Measurements from ENCODE around the gene NSMF.

The NSMF gene

DNA sequence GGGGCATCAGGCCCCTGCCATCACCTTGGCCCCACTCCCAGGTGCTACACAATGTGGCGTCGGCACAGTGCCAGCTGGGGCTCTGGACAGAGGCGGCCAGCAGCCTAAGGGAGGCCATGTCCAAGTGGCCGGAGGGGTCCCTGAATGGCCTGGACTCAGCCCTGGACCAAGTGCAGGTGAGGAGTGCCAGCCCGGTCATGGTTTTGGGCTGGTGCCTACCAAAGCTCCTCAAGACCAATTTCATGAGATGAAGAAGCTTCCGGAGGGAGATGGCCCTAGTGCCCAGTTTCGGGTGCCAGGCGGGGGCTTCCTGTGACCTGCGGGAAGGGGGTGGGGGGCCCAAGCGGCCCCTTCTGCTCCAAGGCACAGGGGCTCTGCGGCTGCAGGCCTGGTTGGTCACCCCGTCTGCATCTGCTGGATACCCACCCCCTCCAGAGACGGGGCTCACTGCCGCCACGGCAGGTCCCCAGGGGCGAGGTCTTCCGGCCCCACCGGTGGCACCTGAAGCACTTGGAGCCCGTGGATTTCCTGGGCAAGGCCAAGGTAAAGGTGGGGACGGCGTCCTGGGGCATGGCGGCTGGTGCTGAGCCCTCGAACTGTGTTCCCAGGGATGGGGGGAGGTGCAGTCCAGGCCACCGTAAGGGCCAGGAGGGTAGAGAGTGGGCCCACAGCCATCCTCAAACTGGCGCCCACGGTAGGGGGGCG, 30.1 kb downstream of the NSMF start:
- no peaks in the 10 kb centered on the region for H3K27me3 ChIP-seq (ENCODE audit: control insufficient read depth in 1 of 2, insufficient read depth in 2 of 2, low read length in 2 of 2)
- H3K9ac ChIP-seq (ENCODE audit: low read depth in 1 of 2, low read length in 2 of 2): no peak overlapping the region
- no peaks in the 10 kb centered on the region for H3K36me3 ChIP-seq (ENCODE audit: control insufficient read depth in 1 of 2, insufficient read depth in 2 of 2, low read length in 2 of 2)
- H3K27ac ChIP-seq (ENCODE audit: low read depth, low read length): no peak overlapping the region
- H3K4me3 ChIP-seq (ENCODE audit: low read depth in 1 of 2, low read length in 2 of 2): no peak overlapping the region
- H3K9me3 ChIP-seq (ENCODE audit: control insufficient read depth in 1 of 2, low read length in 2 of 2): no peaks in the 10 kb centered on the region
- H3K4me1 ChIP-seq (ENCODE audit: control insufficient read depth in 1 of 2, insufficient read depth in 2 of 2, low read length in 2 of 2): peaks cover 18 to 22% of the 10 kb centered on the region in 2 donors

DNA sequence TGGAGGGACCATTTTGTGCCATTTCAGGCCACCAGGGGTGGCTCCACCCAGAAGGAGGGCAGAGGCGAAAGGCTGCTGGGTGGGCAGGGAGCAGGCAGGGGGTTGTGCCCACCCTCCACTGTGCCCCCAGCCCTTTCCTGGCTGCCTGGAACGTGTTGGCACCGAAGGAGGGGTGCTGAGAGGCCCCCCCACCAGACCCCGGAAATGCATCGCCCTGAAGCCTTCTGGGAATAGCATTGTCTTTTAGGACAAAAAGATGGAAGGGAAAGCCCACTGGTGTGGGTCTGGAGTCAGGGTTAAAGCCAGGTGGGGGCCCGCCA, 30.9 kb downstream of the NSMF start:
- Histone ChIP-seq H3K27me3 (ENCODE audit: control insufficient read depth in 1 of 2, insufficient read depth in 2 of 2, low read length in 2 of 2) (no peaks in the 10 kb centered on the region), H3K4me1 (ENCODE audit: control insufficient read depth in 1 of 2, insufficient read depth in 2 of 2, low read length in 2 of 2) (peaks cover 18 to 23% of the 10 kb centered on the region in 2 donors), H3K27ac (ENCODE audit: low read depth, low read length) (no peak overlapping the region), H3K9ac (ENCODE audit: low read depth in 1 of 2, low read length in 2 of 2) (no peak overlapping the region), H3K4me3 (ENCODE audit: low read depth in 1 of 2, low read length in 2 of 2) (no peak overlapping the region), H3K9me3 (ENCODE audit: control insufficient read depth in 1 of 2, low read length in 2 of 2) (no peaks in the 10 kb centered on the region), H3K36me3 (ENCODE audit: control insufficient read depth in 1 of 2, insufficient read depth in 2 of 2, low read length in 2 of 2) (no peaks in the 10 kb centered on the region)

DNA sequence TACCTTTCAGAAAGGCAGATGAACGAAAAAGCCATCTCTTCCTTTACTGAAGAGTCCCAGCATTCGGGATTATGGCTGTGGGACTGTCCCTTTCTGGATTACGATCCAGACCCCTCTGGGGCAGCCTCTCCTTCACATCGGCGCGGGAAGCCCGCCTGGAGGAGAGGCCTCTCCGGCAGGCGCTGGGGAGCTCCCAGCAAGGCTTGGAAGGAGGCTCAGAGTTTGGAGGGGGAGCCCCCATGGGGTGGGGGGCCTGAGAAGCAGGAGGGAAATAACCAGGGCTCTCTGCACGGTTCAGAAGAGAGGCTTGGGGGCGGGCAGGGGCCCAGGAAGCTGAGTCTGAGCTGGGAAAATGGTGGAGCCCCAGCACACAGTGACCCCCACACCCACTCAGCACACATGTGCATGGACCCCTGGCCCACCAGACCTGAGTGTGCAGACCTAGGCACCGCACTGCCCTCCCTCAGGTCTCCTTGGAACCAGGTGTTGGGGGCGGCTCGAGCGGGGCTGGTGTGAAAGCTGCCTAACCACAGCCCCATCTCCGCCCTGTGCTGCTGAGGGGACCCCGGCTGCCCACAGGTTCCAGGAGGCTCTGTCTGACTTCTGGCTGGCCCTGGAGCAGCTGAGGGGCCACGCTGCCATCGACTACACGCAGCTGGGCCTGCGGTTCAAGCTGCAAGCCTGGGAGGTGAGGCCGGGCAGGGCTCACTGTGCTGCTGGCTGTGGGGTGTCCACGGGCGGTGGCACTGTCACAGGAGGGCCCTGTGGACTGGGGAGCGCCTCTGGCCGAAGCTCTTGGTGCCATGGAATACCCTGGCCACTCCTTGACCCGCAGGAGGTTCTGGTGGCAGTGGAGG, 31.5 kb downstream of the NSMF start:
- Histone ChIP-seq H3K27me3 (ENCODE audit: control insufficient read depth in 1 of 2, insufficient read depth in 2 of 2, low read length in 2 of 2) (no peaks in the 10 kb centered on the region), H3K9me3 (ENCODE audit: control insufficient read depth in 1 of 2, low read length in 2 of 2) (no peaks in the 10 kb centered on the region), H3K9ac (ENCODE audit: low read depth in 1 of 2, low read length in 2 of 2) (no peak overlapping the region), H3K27ac (ENCODE audit: low read depth, low read length) (no peak overlapping the region), H3K4me1 (ENCODE audit: control insufficient read depth in 1 of 2, insufficient read depth in 2 of 2, low read length in 2 of 2) (peaks cover 18 to 23% of the 10 kb centered on the region in 2 donors), H3K36me3 (ENCODE audit: control insufficient read depth in 1 of 2, insufficient read depth in 2 of 2, low read length in 2 of 2) (no peaks in the 10 kb centered on the region), H3K4me3 (ENCODE audit: low read depth in 1 of 2, low read length in 2 of 2) (no peak overlapping the region)

DNA sequence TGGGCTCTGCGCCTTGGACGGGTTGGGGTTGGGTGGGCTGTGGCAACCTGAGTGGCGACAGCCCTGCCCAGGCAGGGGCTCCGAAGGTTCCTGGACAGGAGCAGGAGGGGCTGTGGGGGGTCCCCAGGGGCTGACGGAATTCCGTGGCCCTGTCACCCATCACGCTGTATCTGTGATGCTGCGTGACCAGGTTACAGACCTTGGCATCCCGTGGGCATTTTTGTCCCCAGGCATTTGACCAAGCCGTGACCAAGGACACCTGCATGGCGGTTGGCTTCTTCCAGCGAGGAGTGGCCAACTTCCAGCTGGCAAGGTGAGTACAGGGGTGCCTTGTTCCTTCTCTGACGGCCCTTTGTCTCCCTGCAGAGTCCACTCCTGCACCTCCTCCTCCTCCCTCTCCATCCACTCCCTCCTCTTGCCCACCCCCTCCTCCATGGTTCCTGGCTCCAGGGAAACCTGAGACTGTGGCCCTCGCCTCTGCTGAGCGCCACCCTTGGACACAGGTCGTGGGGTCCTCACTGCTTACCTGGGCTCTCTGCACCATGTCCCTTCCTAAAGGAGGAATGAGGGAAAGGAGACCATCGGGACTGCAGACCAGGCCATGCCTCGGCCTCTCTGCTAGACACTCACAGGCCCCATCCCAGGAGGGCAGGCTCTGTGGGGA, 33.0 kb downstream of the NSMF start:
- Histone ChIP-seq H3K4me3 (ENCODE audit: low read depth in 1 of 2, low read length in 2 of 2) (no peak overlapping the region), H3K9me3 (ENCODE audit: control insufficient read depth in 1 of 2, low read length in 2 of 2) (no peaks in the 10 kb centered on the region), H3K9ac (ENCODE audit: low read depth in 1 of 2, low read length in 2 of 2) (no peak overlapping the region), H3K27ac (ENCODE audit: low read depth, low read length) (no peak overlapping the region), H3K4me1 (ENCODE audit: control insufficient read depth in 1 of 2, insufficient read depth in 2 of 2, low read length in 2 of 2) (peaks cover 26 to 31% of the 10 kb centered on the region in 2 donors), H3K27me3 (ENCODE audit: control insufficient read depth in 1 of 2, insufficient read depth in 2 of 2, low read length in 2 of 2) (no peaks in the 10 kb centered on the region), H3K36me3 (ENCODE audit: control insufficient read depth in 1 of 2, insufficient read depth in 2 of 2, low read length in 2 of 2) (no peaks in the 10 kb centered on the region)

DNA sequence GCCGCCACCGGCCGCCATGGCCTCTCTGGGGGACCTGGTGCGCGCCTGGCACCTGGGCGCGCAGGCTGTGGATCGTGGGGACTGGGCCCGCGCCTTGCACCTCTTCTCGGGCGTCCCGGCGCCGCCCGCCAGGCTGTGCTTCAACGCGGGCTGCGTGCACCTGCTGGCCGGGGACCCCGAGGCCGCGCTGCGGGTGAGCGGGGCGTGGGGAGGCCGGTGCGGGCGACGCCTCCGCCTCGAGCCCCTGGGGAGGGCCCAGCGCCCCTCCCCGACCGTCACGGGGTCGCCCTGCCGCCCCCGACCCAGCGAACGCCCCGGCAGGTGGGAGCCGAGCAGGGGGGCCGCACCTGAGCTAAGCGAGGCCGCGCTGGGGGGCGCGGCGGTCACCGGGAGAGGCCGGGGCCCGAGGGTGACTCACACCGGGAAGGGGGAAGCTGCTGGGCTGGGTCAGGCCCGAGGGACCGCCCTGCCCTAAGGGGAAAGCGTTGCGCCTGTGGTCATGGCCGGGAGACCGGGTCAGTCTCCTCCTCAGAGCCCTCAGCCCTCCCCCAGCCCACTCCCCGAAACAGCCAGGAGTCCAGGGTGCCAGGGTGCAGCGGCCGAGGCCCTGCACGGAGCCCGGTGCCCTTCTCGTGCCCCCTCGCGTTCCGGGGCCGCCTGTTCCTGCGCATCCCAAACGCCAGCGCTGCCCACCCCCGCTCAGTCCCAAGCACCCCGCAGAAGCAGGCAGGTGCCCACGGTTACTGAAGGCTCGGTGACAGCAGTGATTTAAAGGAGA, 35.4 kb downstream of the NSMF start:
- Histone ChIP-seq H3K9ac (ENCODE audit: low read depth in 1 of 2, low read length in 2 of 2) (peak overlapping the region; percentile 74 to 84), H3K4me3 (ENCODE audit: low read depth in 1 of 2, low read length in 2 of 2) (peak overlapping the region; percentile 69 to 83), H3K9me3 (ENCODE audit: control insufficient read depth in 1 of 2, low read length in 2 of 2) (no peaks in the 10 kb centered on the region), H3K27me3 (ENCODE audit: control insufficient read depth in 1 of 2, insufficient read depth in 2 of 2, low read length in 2 of 2) (no peaks in the 10 kb centered on the region), H3K36me3 (ENCODE audit: control insufficient read depth in 1 of 2, insufficient read depth in 2 of 2, low read length in 2 of 2) (no peaks in the 10 kb centered on the region), H3K4me1 (ENCODE audit: control insufficient read depth in 1 of 2, insufficient read depth in 2 of 2, low read length in 2 of 2) (peaks cover 17 to 20% of the 10 kb centered on the region in 2 donors), H3K27ac (ENCODE audit: low read depth, low read length) (peak overlapping the region; percentile 84)

DNA sequence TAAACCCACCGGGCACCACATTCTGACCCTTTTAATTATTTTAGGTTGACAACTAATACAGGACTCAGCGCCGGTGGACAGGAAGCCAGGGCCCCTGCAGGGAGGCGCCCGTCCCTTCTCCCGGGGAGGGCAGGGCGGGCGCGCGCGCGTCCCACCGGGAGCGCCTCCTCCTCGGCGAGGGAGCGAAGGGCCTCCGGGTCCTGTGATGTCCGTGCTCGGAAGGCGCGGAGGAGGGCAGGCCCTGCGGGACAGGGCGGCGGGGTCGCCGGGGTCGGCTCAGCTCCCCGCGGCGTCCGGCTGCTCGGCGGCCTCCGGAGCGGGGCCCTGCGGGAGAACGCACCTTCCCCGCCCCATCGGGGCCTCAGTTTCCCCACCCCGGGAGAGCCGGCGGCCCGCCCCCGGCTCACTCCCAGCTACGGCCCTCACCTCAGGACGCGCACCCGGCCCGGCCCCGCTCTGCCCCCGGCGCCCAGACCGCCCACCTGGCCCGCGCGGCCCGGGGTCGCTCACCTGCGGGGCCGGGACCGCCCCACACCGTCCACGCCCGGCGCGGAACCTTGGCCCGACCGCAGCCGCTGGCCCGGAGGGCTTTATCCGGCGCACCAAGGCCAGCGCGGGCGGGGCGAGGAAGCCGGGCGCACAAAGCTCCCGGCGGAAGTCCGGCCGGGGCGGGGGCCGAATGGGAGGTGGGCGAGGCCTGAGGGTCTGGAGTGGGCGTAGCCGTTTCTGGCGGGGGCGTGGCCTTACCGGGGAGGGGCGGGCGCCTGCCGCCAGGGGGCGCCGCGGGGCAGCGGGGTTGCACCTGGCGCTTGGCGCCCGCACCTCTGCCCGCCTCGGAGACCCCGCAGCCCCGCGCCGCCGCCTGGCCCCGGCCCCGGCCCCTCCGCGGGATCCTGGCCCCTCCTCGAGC, 36.3 kb downstream of the NSMF start, which contains the start of the genes EXD3 and NOXA1:
Gene EXD3 (minus strand): TSS at position 559 of the 910 bp plus-strand sequence. CDS start 27,805 bp downstream, outside the sequence.
Gene NOXA1 (plus strand): TSS at position 790 of the 910 bp plus-strand sequence. CDS start 137 bp downstream, outside the sequence.
- Histone ChIP-seq H3K4me1 (ENCODE audit: control insufficient read depth in 1 of 2, insufficient read depth in 2 of 2, low read length in 2 of 2) (peaks cover 17 to 20% of the 10 kb centered on the region in 2 donors), H3K27ac (ENCODE audit: low read depth, low read length) (peak within 1 kb of the TSS; percentile 84), H3K9ac (ENCODE audit: low read depth in 1 of 2, low read length in 2 of 2) (peak within 1 kb of the TSS; percentile 74 to 84), H3K9me3 (ENCODE audit: control insufficient read depth in 1 of 2, low read length in 2 of 2) (no peaks in the 10 kb centered on the region), H3K27me3 (ENCODE audit: control insufficient read depth in 1 of 2, insufficient read depth in 2 of 2, low read length in 2 of 2) (no peaks in the 10 kb centered on the region), H3K4me3 (ENCODE audit: low read depth in 1 of 2, low read length in 2 of 2) (peak within 1 kb of the TSS; percentile 83 to 86), H3K36me3 (ENCODE audit: control insufficient read depth in 1 of 2, insufficient read depth in 2 of 2, low read length in 2 of 2) (no peaks in the 10 kb centered on the region)

DNA sequence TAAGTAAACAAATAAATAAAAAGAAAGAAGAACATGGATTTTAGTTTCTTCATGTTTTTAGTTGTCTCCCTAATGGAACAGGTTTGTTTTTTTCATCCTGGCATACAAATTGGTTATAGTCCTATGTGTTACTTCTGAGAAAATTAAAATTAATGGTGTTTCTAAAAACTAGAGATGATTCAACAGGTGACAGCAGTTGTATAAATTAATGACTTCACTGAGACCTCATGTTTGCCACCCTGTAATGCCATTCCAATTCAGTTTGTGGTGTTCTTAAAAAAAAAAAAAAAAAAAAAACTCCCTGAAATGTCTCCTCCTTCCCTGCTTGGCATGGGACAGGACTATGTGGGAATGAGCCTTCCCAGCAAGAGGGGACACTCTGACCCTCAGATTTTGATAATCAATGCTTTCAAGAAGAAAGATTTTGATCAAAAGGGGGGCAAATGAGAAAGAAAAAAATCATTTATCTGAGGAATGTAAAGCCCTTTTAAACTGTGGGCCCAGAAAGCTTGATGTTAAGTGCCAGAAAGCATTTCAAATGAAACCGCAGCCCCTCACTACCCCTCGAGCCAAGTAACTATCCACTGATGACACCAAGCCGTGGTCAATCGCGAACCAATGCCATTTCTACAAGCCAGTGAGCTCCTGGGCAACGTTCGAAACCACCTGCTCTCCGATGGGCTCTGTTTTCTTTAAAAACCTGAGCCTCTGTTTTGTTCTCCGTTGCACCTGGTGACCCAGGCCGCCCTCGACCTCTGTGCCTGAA, 37.1 kb downstream of the NSMF start:
- H3K9ac ChIP-seq (ENCODE audit: low read depth in 1 of 2, low read length in 2 of 2): peak overlapping the region; percentile 73 to 81
- no peak overlapping the region for H3K27ac ChIP-seq (ENCODE audit: low read depth, low read length)
- no peaks in the 10 kb centered on the region for H3K27me3 ChIP-seq (ENCODE audit: control insufficient read depth in 1 of 2, insufficient read depth in 2 of 2, low read length in 2 of 2)
- H3K36me3 ChIP-seq (ENCODE audit: control insufficient read depth in 1 of 2, insufficient read depth in 2 of 2, low read length in 2 of 2): no peaks in the 10 kb centered on the region
- H3K4me1 ChIP-seq (ENCODE audit: control insufficient read depth in 1 of 2, insufficient read depth in 2 of 2, low read length in 2 of 2): peaks cover 17 to 20% of the 10 kb centered on the region in 2 donors
- H3K4me3 ChIP-seq (ENCODE audit: low read depth in 1 of 2, low read length in 2 of 2): peak overlapping the region; percentile 83 to 86
- H3K9me3 ChIP-seq (ENCODE audit: control insufficient read depth in 1 of 2, low read length in 2 of 2): no peaks in the 10 kb centered on the region

DNA sequence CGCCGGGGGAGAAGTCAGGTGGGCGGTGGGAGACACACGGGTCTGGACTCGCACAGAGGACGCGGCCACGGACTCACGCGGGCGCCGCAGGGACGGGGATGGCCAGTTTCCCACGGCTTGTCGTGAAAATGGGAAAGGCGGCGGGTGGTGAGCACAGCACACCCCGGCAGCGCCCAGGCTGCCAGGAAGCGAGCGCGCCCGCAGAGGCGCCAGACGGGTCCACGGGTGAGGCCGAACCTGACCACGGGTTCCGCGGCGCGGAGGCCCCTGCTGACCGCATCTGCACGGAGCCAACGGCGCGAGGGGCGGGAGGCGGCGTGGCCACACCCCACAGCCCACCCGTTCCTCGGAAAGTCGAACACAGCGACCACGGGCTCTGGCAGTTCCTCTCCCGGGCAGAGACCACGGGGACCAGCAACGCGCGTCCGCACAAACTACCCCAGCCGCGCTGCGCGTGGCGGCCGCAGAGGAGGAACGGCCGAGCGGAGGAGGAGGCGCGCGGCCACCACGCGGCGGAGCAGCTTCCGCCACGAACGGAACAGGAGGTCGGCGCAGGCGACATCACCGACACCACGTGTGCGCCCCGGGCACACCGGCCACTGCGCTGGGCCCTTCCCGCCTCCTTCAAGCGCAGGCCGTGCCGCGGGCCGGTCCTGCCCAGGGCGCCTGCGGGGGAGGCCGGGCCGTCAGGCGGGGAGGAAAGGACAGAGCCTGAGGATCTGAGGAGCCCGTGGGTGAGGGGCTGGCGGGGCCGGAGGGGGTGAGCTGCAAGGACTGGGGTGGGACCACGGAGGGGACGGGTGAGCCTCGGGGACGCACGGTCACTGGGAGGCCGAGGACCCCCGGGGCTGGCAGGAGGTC, 41.7 kb downstream of the NSMF start:
- Histone ChIP-seq H3K36me3 (ENCODE audit: control insufficient read depth in 1 of 2, insufficient read depth in 2 of 2, low read length in 2 of 2) (no peaks in the 10 kb centered on the region), H3K9me3 (ENCODE audit: control insufficient read depth in 1 of 2, low read length in 2 of 2) (no peaks in the 10 kb centered on the region), H3K27ac (ENCODE audit: low read depth, low read length) (no peak overlapping the region), H3K4me3 (ENCODE audit: low read depth in 1 of 2, low read length in 2 of 2) (peak overlapping the region in 1 of 2 donors; percentile 48), H3K27me3 (ENCODE audit: control insufficient read depth in 1 of 2, insufficient read depth in 2 of 2, low read length in 2 of 2) (no peaks in the 10 kb centered on the region), H3K4me1 (ENCODE audit: control insufficient read depth in 1 of 2, insufficient read depth in 2 of 2, low read length in 2 of 2) (peaks cover 15 to 17% of the 10 kb centered on the region in 2 donors), H3K9ac (ENCODE audit: low read depth in 1 of 2, low read length in 2 of 2) (no peak overlapping the region)
